Endothelial cell of umbilical vein (primary cell): ENCODE measurements around the gene CCDC73. TPM values are rescaled to one million over a fixed set of nuclear protein-coding genes. Genes with fewer than 3 reads are reported as not detected.
A peak's percentile ranks its signal among the peaks of the same experiment; 100 is the strongest.

Experiments used
- BruUV-seq: library from RNA; stranded (reverse); fragments of 400-500 nt; replicated peaks from 2 replicates; lab custom pipeline; 2021; lab: Mats Ljungman, UMichigan
- CTCF ChIA-PET: fragments of 300-600, 350-600 bp; sonication (Branson Sonifier 250); formaldehyde crosslinking; loops from one replicate; lab custom pipeline; 2021; ENCODE audit warnings: antibody characterized with exemption, inconsistent platforms; lab: Charles Lee
- POLR2A ChIA-PET: fragments of 300-600, 350-600 bp; sonication (Branson Sonifier 250); formaldehyde crosslinking; loops from one replicate; lab custom pipeline; 2021; ENCODE audit warnings: antibody characterized with exemption, inconsistent platforms; lab: Charles Lee
- DNase-seq: peaks from one replicate; pipeline ENCODE4 v3.0.0-alpha.2; 2011; ENCODE audit warnings: low read depth, low spot score
- FAIRE-seq: peaks from 2 replicates; lab custom pipeline; 2011; peaks lifted over from hg19 to GRCh38; lab: Jason Lieb, UNC
- H2AFZ ChIP-seq: 2 replicates; pipeline ENCODE4 v1.6.0; 2012; ENCODE audit warnings: low read depth, low read length, control low read depth, inconsistent platforms
- H3K27ac ChIP-seq: 2 replicates; pipeline ENCODE4 v1.5.1; 2011; ENCODE audit warnings: low read depth, mild to moderate bottlenecking, control low read depth, low read length, moderate library complexity; ENCODE audit not compliant: insufficient read depth
- H3K27me3 ChIP-seq, 2 experiments: 2 replicates each; pipeline versions ENCODE4 v1.6.0 to v1.6.1; 2011; ENCODE audit warnings: low read length in 2 of 2, mixed read lengths in 1 of 2; ENCODE audit not compliant: control insufficient read depth in 2 of 2, insufficient read depth in 2 of 2
- H3K36me3 ChIP-seq, 2 experiments: 2 replicates in 1 of 2; 3 replicates in 1 of 2; pipeline ENCODE4 v1.5.1; 2011; ENCODE audit warnings: low read length in 2 of 2, mild to moderate bottlenecking in 1 of 2, moderate library complexity in 1 of 2; ENCODE audit not compliant: control insufficient read depth in 2 of 2, insufficient read depth in 2 of 2; ENCODE audit errors: extremely low read depth in 1 of 2
- H3K4me1 ChIP-seq: 3 replicates; pipeline ENCODE4 v1.5.1; 2011; ENCODE audit warnings: mild to moderate bottlenecking, low read length; ENCODE audit not compliant: control insufficient read depth, insufficient read depth; ENCODE audit errors: extremely low read depth
- H3K4me2 ChIP-seq: 2 replicates; pipeline ENCODE4 v1.6.1; 2011; ENCODE audit warnings: low read length, control low read depth, mixed read lengths; ENCODE audit not compliant: insufficient read depth
- H3K4me3 ChIP-seq, 3 experiments: fragments of 200-600 bp in 1 of 3; sonication (generic), shearing (Covaris generic) in 1 of 3; replicated peaks in 1 of 3; 2 replicates each; pipeline ENCODE4 v1.5.1; 2011 to 2016; ENCODE audit warnings: control low read depth in 3 of 3, low read length in 3 of 3, mild to moderate bottlenecking in 2 of 3, inconsistent platforms in 1 of 3, low read depth in 1 of 3, moderate library complexity in 1 of 3; ENCODE audit not compliant: insufficient read depth in 1 of 3
- H3K79me2 ChIP-seq: 2 replicates; pipeline ENCODE4 v1.6.0; 2012; ENCODE audit warnings: low read length, inconsistent platforms; ENCODE audit not compliant: control insufficient read depth, insufficient read depth
- H3K9ac ChIP-seq: replicated peaks from 2 replicates; pipeline ENCODE3; 2011; ENCODE audit warnings: low read length, control low read depth; ENCODE audit not compliant: insufficient read depth; ENCODE audit errors: extremely low read depth
- H3K9me1 ChIP-seq: replicated peaks from 3 replicates; pipeline ENCODE4 v1.6.0; 2011; ENCODE audit warnings: mild to moderate bottlenecking, low read length; ENCODE audit not compliant: control insufficient read depth, insufficient read depth; ENCODE audit errors: extremely low read depth
- H3K9me3 ChIP-seq: replicated peaks from 2 replicates; pipeline ENCODE4 v1.5.1; 2012; ENCODE audit warnings: low read length, inconsistent platforms; ENCODE audit not compliant: control insufficient read depth, insufficient read depth
- H4K20me1 ChIP-seq: replicated peaks from 2 replicates; pipeline ENCODE3; 2011; ENCODE audit warnings: mild to moderate bottlenecking, low read length; ENCODE audit not compliant: control insufficient read depth, insufficient read depth; ENCODE audit errors: extremely low read depth
- EZH2 ChIP-seq: IDR thresholded peaks from 2 replicates; pipeline ENCODE4 v1.6.1; 2012; ENCODE audit warnings: borderline replicate concordance, low read depth, mild to moderate bottlenecking, moderate library complexity, low read length, inconsistent platforms; ENCODE audit not compliant: severe bottlenecking
- FOS ChIP-seq: IDR thresholded peaks from 2 replicates; pipeline ENCODE4 v1.6.1; 2011; ENCODE audit warnings: mild to moderate bottlenecking, low read length, moderate library complexity, borderline replicate concordance; ENCODE audit not compliant: insufficient read depth
- GATA2 ChIP-seq: IDR thresholded peaks from 2 replicates; pipeline ENCODE4 v1.7.0; 2011; ENCODE audit warnings: low read depth, mild to moderate bottlenecking, moderate library complexity, mixed read lengths, low read length; ENCODE audit not compliant: insufficient read length, insufficient read depth
- JUN ChIP-seq: IDR thresholded peaks from 2 replicates; pipeline ENCODE4 v1.6.1; 2011; ENCODE audit warnings: borderline replicate concordance, low read depth; ENCODE audit not compliant: insufficient read length, insufficient read depth
- MYC ChIP-seq: IDR thresholded peaks from one replicate; pipeline ENCODE4 v1.6.1; 2011; ENCODE audit warnings: mild to moderate bottlenecking, low read depth, low read length
- POLR2A ChIP-seq: IDR thresholded peaks from 2 replicates; pipeline ENCODE4 v1.6.1; 2012; ENCODE audit warnings: low read depth, mild to moderate bottlenecking, control low read depth, low read length
- POLR2AphosphoS5 ChIP-seq: IDR thresholded peaks from 2 replicates; pipeline ENCODE4 v1.6.1; 2012; ENCODE audit warnings: low read depth, mild to moderate bottlenecking, control low read depth, low read length, moderate library complexity; ENCODE audit not compliant: insufficient read depth
- dilution Hi-C: fragments of 300-500 bp; cut with MboI; formaldehyde crosslinking; loops from one replicate; pipeline ENCODE4 v1.15.0; 2019; ENCODE audit warnings: low sequenced_read_pairs; ENCODE audit not compliant: extremely low pct_ligation_motif_present
- intact Hi-C: fragments of 100-400 bp; cut with micrococcal nuclease; formaldehyde crosslinking; loops from one replicate; pipeline ENCODE4 v1.10.0; 2022
- polyA plus RNA-seq, 4 experiments: library from polyadenylated mRNA; depleted of rRNA in 3 of 4; stranded (reverse) in 3 of 4; unstranded in 1 of 4; fragments of >200 nt; gene quantifications; 2 replicates each; pipeline versions ENCODE4 v1.2.1 to v1.2.3, GENCODE V29; 2011 to 2012; ENCODE audit warnings: missing spikeins in 1 of 4
- total RNA-seq: library from RNA; stranded (reverse); gene quantifications from 2 replicates; pipeline ENCODE4 v1.2.3, GENCODE V29; 2021
- TF ChIP-seq, protein P1 (sequence below): IDR thresholded peaks from 2 replicates; pipeline ENCODE4 v1.6.1; 2011; ENCODE audit not compliant: insufficient read depth, insufficient read length
- TF ChIP-seq, protein P2 (sequence below), 2 donors: IDR thresholded peaks; 1 replicate in 1 of 2; 2 replicates in 1 of 2; pipeline ENCODE4 v1.5.1; 2011; ENCODE audit warnings: low read length in 2 of 2, mild to moderate bottlenecking in 2 of 2, moderate library complexity in 2 of 2, control low read depth in 1 of 2, inconsistent platforms in 1 of 2, low read depth in 1 of 2; ENCODE audit not compliant: insufficient read depth in 1 of 2; ENCODE audit errors: extremely low read depth in 1 of 2

Gene CCDC73
- total and polyA plus RNA-seq, 2 donors (not counting 3 experiments of a cell fraction or from before 2014, with no cell fraction given): not detected

DNA sequence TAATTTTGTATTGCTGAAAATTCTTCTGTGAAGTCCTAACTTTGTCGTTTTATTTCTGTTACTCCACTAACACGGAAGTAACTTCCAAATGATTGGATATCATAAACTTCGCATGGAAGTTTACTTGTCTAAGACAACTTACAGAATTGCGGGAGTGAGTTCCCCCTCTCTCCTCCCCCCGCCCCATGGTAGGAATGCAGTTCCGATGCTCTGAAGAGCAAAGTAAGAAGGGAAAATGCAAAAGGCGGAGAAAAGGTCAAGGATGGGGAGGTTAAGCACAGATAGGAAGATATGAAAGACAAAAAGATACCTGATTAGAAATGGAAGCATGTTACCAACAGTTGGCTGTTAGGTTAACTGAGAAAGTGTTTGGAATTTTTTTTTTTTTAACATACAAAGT is 209.5 kb downstream of the CCDC73 start:
- no peak overlapping the region for H2AFZ ChIP-seq
- no peak for FAIRE-seq

More for the DNA sequence above, 209.5 kb downstream of the CCDC73 start:
- no peak for TF ChIP-seq JUN
- TF ChIP-seq POLR2AphosphoS5: no peak
- no peak for TF ChIP-seq FOS
- TF ChIP-seq, protein P1, sequence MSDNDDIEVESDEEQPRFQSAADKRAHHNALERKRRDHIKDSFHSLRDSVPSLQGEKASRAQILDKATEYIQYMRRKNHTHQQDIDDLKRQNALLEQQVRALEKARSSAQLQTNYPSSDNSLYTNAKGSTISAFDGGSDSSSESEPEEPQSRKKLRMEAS: no peak
- TF ChIP-seq, protein P2, sequence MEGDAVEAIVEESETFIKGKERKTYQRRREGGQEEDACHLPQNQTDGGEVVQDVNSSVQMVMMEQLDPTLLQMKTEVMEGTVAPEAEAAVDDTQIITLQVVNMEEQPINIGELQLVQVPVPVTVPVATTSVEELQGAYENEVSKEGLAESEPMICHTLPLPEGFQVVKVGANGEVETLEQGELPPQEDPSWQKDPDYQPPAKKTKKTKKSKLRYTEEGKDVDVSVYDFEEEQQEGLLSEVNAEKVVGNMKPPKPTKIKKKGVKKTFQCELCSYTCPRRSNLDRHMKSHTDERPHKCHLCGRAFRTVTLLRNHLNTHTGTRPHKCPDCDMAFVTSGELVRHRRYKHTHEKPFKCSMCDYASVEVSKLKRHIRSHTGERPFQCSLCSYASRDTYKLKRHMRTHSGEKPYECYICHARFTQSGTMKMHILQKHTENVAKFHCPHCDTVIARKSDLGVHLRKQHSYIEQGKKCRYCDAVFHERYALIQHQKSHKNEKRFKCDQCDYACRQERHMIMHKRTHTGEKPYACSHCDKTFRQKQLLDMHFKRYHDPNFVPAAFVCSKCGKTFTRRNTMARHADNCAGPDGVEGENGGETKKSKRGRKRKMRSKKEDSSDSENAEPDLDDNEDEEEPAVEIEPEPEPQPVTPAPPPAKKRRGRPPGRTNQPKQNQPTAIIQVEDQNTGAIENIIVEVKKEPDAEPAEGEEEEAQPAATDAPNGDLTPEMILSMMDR (IDR thresholded peaks at IDR 0.05; ENCODE audit: extremely low read depth in 1 of 2, insufficient read depth in 1 of 2, low read depth in 1 of 2, low read length in 2 of 2): no peak
- no peak for TF ChIP-seq EZH2
- TF ChIP-seq MYC: no peak
- TF ChIP-seq POLR2A: no peak
- TF ChIP-seq GATA2: no peak
- CTCF ChIA-PET: no interaction called here
- peak; percentile 24 for DNase-seq
- Histone ChIP-seq H3K79me2 (peaks cover 54% of the 10 kb centered on the region), H3K9me3 (no peaks in the 10 kb centered on the region), H3K4me3 (peak overlapping the region; percentile 85 to 98 (median 91)), H3K36me3 (peaks cover 2 to 11% of the 10 kb centered on the region in 2 experiments), H3K9ac (peak overlapping the region; percentile 94), H3K27me3 (no peaks in the 10 kb centered on the region), H3K4me2 (peak overlapping the region; percentile 93), H4K20me1 (peaks cover 6% of the 10 kb centered on the region), H3K4me1 (peaks cover 20% of the 10 kb centered on the region), H3K9me1 (no peaks in the 10 kb centered on the region), H3K27ac (peak overlapping the region; percentile 59)
- dilution Hi-C loops (no loop called here), intact Hi-C loops (loop anchor here (5.0 kb wide), 2 partner anchors 207 to 307 kb away; partner anchors contain the start of genes CCDC73 and QSER1)
- BruUV-seq: no TSS peak
- POLR2A ChIA-PET: no interaction called here
